Measurements from ENCODE around the gene USH2A. TPM values are rescaled to one million over a fixed set of nuclear protein-coding genes. Genes with fewer than 3 reads are reported as not detected.

The USH2A gene
- total RNA-seq, 2 experiments from 2014 or later: not detected

GRCh38 chr1:215776336-215776735 is 646.9 kb downstream of the USH2A start:
- no peak for TF ChIP-seq CTCF (IDR thresholded peaks at IDR 0.05)
- Histone ChIP-seq H3K27ac (ENCODE audit: low read depth in 1 of 2, low read length in 2 of 2) (no peak overlapping the region), H3K27me3 (ENCODE audit: control insufficient read depth in 1 of 2, insufficient read depth in 2 of 2, low read length in 2 of 2) (no peaks in the 10 kb centered on the region), H3K4me3 (ENCODE audit: low read length) (no peak overlapping the region), H3K9me3 (ENCODE audit: control insufficient read depth in 1 of 2, insufficient read depth in 1 of 2, low read length in 2 of 2) (peaks cover 0 to 3% of the 10 kb centered on the region in 2 experiments), H3K4me1 (ENCODE audit: insufficient read depth, low read length) (no peaks in the 10 kb centered on the region), H3K36me3 (ENCODE audit: insufficient read depth, low read length) (no peaks in the 10 kb centered on the region)
- ChIA-PET POLR2A (no interaction called here), CTCF (no interaction called here)
- DNase-seq (no peak), ATAC-seq (ENCODE audit: poor library complexity) (no peak)
- H3K4me1 Mint-ChIP-seq (ENCODE audit: low read depth): no peaks in the 10 kb centered on the region
- no peaks in the 10 kb centered on the region for H3K36me3 Mint-ChIP-seq (ENCODE audit: low read depth)
- H3K27ac Mint-ChIP-seq: no peak overlapping the region
- intact Hi-C loops (cut with DNase I, micrococcal nuclease): no loop called here
- H3K4me3 Mint-ChIP-seq: no peak overlapping the region
- H3K9me3 Mint-ChIP-seq: peaks cover 5% of the 10 kb centered on the region
- no peaks in the 10 kb centered on the region for H3K27me3 Mint-ChIP-seq

- ChIA-PET POLR2A (no interaction called here), CTCF (no interaction called here)
- DNase-seq: no peak
- H3K36me3 Mint-ChIP-seq (ENCODE audit: low read depth): no peaks in the 10 kb centered on the region
- H3K36me3 ChIP-seq (ENCODE audit: insufficient read depth, low read length): no peaks in the 10 kb centered on the region
- H3K4me3 Mint-ChIP-seq: no peak overlapping the region
- peaks cover 0 to 3% of the 10 kb centered on the region in 2 experiments for H3K9me3 ChIP-seq (ENCODE audit: control insufficient read depth in 1 of 2, insufficient read depth in 1 of 2, low read length in 2 of 2)
- intact Hi-C loops (cut with DNase I, micrococcal nuclease): no loop called here
- ATAC-seq (ENCODE audit: poor library complexity): no peak
- no peak for TF ChIP-seq CTCF (IDR thresholded peaks at IDR 0.05)
- no peaks in the 10 kb centered on the region for H3K4me1 ChIP-seq (ENCODE audit: insufficient read depth, low read length)
- peaks cover 6% of the 10 kb centered on the region for H3K9me3 Mint-ChIP-seq
- no peaks in the 10 kb centered on the region for H3K4me1 Mint-ChIP-seq (ENCODE audit: low read depth)
- no peaks in the 10 kb centered on the region for H3K27me3 ChIP-seq (ENCODE audit: control insufficient read depth in 1 of 2, insufficient read depth in 2 of 2, low read length in 2 of 2)
- H3K27ac Mint-ChIP-seq: no peak overlapping the region
- no peak overlapping the region for H3K4me3 ChIP-seq (ENCODE audit: low read length)
- no peak overlapping the region for H3K27ac ChIP-seq (ENCODE audit: low read depth in 1 of 2, low read length in 2 of 2)
- H3K27me3 Mint-ChIP-seq: no peaks in the 10 kb centered on the region
Measured at GRCh38 chr1:215772151-215772550, 651.1 kb downstream of the USH2A start.

GRCh38 chr1:215768303-215768702 is 654.9 kb downstream of the USH2A start:
- Mint-ChIP-seq H3K9me3 (peaks cover 8% of the 10 kb centered on the region), H3K4me1 (ENCODE audit: low read depth) (no peaks in the 10 kb centered on the region), H3K27me3 (no peaks in the 10 kb centered on the region), H3K4me3 (no peak overlapping the region), H3K36me3 (ENCODE audit: low read depth) (no peaks in the 10 kb centered on the region), H3K27ac (no peak overlapping the region)
- Histone ChIP-seq H3K4me3 (ENCODE audit: low read length) (no peak overlapping the region), H3K9me3 (ENCODE audit: control insufficient read depth in 1 of 2, insufficient read depth in 1 of 2, low read length in 2 of 2) (peaks cover 0 to 3% of the 10 kb centered on the region in 2 experiments), H3K27ac (ENCODE audit: low read depth in 1 of 2, low read length in 2 of 2) (no peak overlapping the region), H3K4me1 (ENCODE audit: insufficient read depth, low read length) (no peaks in the 10 kb centered on the region), H3K27me3 (ENCODE audit: control insufficient read depth in 1 of 2, insufficient read depth in 2 of 2, low read length in 2 of 2) (no peaks in the 10 kb centered on the region), H3K36me3 (ENCODE audit: insufficient read depth, low read length) (no peaks in the 10 kb centered on the region)
- no peak for ATAC-seq (ENCODE audit: poor library complexity)
- intact Hi-C loops (cut with DNase I, micrococcal nuclease): no loop called here
- POLR2A ChIA-PET: no interaction called here
- TF ChIP-seq CTCF (IDR thresholded peaks at IDR 0.05): no peak
- CTCF ChIA-PET: no interaction called here
- DNase-seq: no peak
